Colonic mucosa (tissue), 4 donors: ENCODE measurements around the gene PHACTR1. TPM values are rescaled to one million over a fixed set of nuclear protein-coding genes. Genes with fewer than 3 reads are reported as not detected.

Experiments
- DNase-seq: peaks from one replicate; pipeline ENCODE4 v3.0.0-alpha.2; 2020
- H3K27ac ChIP-seq: fragments of 200-600 bp; one replicate; pipeline ENCODE4 v1.8.0; 2021
- H3K27me3 ChIP-seq: fragments of 200-600 bp; one replicate; pipeline ENCODE4 v1.8.0; 2021
- H3K36me3 ChIP-seq: fragments of 200-600 bp; one replicate; pipeline ENCODE4 v1.8.0; 2021
- H3K4me1 ChIP-seq: fragments of 200-600 bp; one replicate; pipeline ENCODE4 v1.8.0; 2021; ENCODE audit warnings: mild to moderate bottlenecking
- H3K4me3 ChIP-seq: fragments of 200-600 bp; one replicate; pipeline ENCODE4 v1.8.0; 2021
- H3K9ac ChIP-seq, 2 donors: one replicate each; pipeline ENCODE4 v1.7.0; 2013; ENCODE audit warnings: control low read depth in 2 of 2, low read depth in 2 of 2, low read length in 2 of 2
- H3K9me3 ChIP-seq: fragments of 200-600 bp; one replicate; pipeline ENCODE4 v1.8.0; 2021
- intact Hi-C: fragments of 100-400 bp; cut with DNase I; formaldehyde crosslinking; loops from one replicate; pipeline ENCODE4 v1.14.1; 2022
- total RNA-seq, 2 donors: library from RNA; stranded (reverse); fragmentation: NEBNext Ultra II Directional in 1 of 2; extraction: Animal tissue kit (Norgen Biotek cat#: 25700) in 1 of 2; gene quantifications; one replicate each; pipeline ENCODE4 v1.2.1, GENCODE V29; 2021
- TF ChIP-seq, protein P1 (sequence below): fragments of 200-600 bp; IDR thresholded peaks from one replicate; pipeline ENCODE4 v1.8.0; 2022; ENCODE audit warnings: antibody characterized with exemption, mild to moderate bottlenecking
- donor health status: healthy.
- donor health status: DM: no; HTN: no; CAD: no.
- donor health status: DM: no; HTN: no; CAD: no.

PHACTR1 gene
- total RNA-seq, 2 donors from 2014 or later: 1.7 to 2.2 TPM

GRCh38 chr6:13135152-13135551 is 418.6 kb downstream of the PHACTR1 start:
- no peak overlapping the region for H3K4me3 ChIP-seq
- H3K9ac ChIP-seq: no peak overlapping the region
- intact Hi-C loops: no loop called here
- H3K4me1 ChIP-seq: no peaks in the 10 kb centered on the region
- no peaks in the 10 kb centered on the region for H3K36me3 ChIP-seq
- no peak for DNase-seq
- no peaks in the 10 kb centered on the region for H3K27me3 ChIP-seq
- no peaks in the 10 kb centered on the region for H3K9me3 ChIP-seq
- H3K27ac ChIP-seq: no peak overlapping the region
- TF ChIP-seq, protein P1, sequence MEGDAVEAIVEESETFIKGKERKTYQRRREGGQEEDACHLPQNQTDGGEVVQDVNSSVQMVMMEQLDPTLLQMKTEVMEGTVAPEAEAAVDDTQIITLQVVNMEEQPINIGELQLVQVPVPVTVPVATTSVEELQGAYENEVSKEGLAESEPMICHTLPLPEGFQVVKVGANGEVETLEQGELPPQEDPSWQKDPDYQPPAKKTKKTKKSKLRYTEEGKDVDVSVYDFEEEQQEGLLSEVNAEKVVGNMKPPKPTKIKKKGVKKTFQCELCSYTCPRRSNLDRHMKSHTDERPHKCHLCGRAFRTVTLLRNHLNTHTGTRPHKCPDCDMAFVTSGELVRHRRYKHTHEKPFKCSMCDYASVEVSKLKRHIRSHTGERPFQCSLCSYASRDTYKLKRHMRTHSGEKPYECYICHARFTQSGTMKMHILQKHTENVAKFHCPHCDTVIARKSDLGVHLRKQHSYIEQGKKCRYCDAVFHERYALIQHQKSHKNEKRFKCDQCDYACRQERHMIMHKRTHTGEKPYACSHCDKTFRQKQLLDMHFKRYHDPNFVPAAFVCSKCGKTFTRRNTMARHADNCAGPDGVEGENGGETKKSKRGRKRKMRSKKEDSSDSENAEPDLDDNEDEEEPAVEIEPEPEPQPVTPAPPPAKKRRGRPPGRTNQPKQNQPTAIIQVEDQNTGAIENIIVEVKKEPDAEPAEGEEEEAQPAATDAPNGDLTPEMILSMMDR: no peak

DNA sequence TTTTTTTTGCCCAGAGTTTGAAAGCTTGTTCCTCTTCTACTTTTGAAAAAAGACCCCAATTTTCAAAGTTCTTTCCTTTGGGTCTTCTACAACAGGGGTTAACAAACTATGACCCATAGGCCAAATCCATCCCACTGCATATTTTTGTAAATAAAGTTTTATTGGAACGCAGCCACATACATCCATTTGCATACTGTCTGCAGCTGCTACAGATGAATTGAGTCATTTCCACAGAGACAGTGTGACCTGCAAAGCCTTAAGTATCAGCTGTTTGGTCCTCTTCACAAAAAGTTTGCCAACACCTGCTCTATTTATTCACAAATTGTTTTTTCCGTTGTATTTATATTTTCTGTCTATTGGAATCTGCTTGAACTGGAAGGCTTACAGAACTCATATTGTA is 422.6 kb downstream of the PHACTR1 start:
- Histone ChIP-seq H3K27ac (no peak overlapping the region), H3K9ac (no peak overlapping the region), H3K27me3 (no peaks in the 10 kb centered on the region), H3K36me3 (no peaks in the 10 kb centered on the region), H3K9me3 (no peaks in the 10 kb centered on the region), H3K4me3 (no peak overlapping the region), H3K4me1 (no peaks in the 10 kb centered on the region)
- TF ChIP-seq, protein P1: no peak
- intact Hi-C loops: no loop called here
- DNase-seq: no peak

GRCh38 chr6:13140980-13141379 is 424.4 kb downstream of the PHACTR1 start:
- Histone ChIP-seq H3K4me1 (no peaks in the 10 kb centered on the region), H3K9me3 (no peaks in the 10 kb centered on the region)

GRCh38 chr6:13141387-13141786 is 424.8 kb downstream of the PHACTR1 start:
- TF ChIP-seq, protein P1: no peak
- intact Hi-C loops: no loop called here
- Histone ChIP-seq H3K27me3 (no peaks in the 10 kb centered on the region), H3K36me3 (no peaks in the 10 kb centered on the region), H3K27ac (no peak overlapping the region), H3K9ac (no peak overlapping the region), H3K4me3 (no peak overlapping the region), H3K4me1 (no peaks in the 10 kb centered on the region), H3K9me3 (no peaks in the 10 kb centered on the region)
- no peak for DNase-seq

More at GRCh38 chr6:13140980-13141379, 424.4 kb downstream of the PHACTR1 start:
- no peak overlapping the region for H3K4me3 ChIP-seq
- no peaks in the 10 kb centered on the region for H3K27me3 ChIP-seq
- no peaks in the 10 kb centered on the region for H3K36me3 ChIP-seq
- intact Hi-C loops: no loop called here
- no peak overlapping the region for H3K27ac ChIP-seq
- no peak overlapping the region for H3K9ac ChIP-seq
- TF ChIP-seq, protein P1: no peak
- no peak for DNase-seq

DNA sequence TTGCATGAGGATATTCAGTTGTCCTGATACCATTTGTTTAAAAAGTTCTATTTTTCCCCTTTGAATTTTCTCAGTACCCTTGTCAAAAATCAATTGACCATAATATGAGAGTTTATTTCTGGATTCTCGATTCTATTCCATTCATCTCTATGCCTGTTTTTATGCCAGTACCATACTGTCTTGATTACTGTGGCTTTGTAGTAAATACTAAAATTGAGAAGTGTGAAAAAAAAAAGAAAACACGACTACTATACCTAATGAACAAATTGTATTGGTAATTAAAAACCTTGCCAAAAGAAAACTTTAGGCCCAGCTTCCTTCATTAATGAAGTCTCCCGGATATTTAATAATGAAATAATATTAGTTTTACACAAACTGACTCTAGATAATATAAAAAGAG is 426.0 kb downstream of the PHACTR1 start:
- Histone ChIP-seq H3K9ac (no peak overlapping the region), H3K27ac (no peak overlapping the region)
- TF ChIP-seq, protein P1: no peak

GRCh38 chr6:13146442-13146841 is 429.9 kb downstream of the PHACTR1 start:
- no peaks in the 10 kb centered on the region for H3K9me3 ChIP-seq
- no peaks in the 10 kb centered on the region for H3K27me3 ChIP-seq
- TF ChIP-seq, protein P1: no peak
- no peak overlapping the region for H3K9ac ChIP-seq
- H3K36me3 ChIP-seq: no peaks in the 10 kb centered on the region
- DNase-seq: no peak
- intact Hi-C loops: no loop called here
- H3K4me1 ChIP-seq: no peaks in the 10 kb centered on the region
- H3K4me3 ChIP-seq: no peak overlapping the region
- no peak overlapping the region for H3K27ac ChIP-seq

More for the DNA sequence above, 426.0 kb downstream of the PHACTR1 start:
- Histone ChIP-seq H3K36me3 (no peaks in the 10 kb centered on the region), H3K4me3 (no peak overlapping the region), H3K27me3 (no peaks in the 10 kb centered on the region), H3K4me1 (no peaks in the 10 kb centered on the region), H3K9me3 (no peaks in the 10 kb centered on the region)
- DNase-seq: no peak
- intact Hi-C loops: no loop called here
